Endodermal cell (in vitro differentiated cells): ENCODE measurements around the gene DNAAF1. TPM values are rescaled to one million over a fixed set of nuclear protein-coding genes. Genes with fewer than 3 reads are reported as not detected.

ENCODE experiments used
- DNase-seq: peaks from one replicate; pipeline ENCODE4 v3.0.0-alpha.2; 2017
- H3K27ac ChIP-seq: 2 replicates; pipeline ENCODE4 v1.5.1; 2013; ENCODE audit warnings: mild to moderate bottlenecking, low read depth, low read length, moderate library complexity
- H3K27me3 ChIP-seq: 2 replicates; pipeline ENCODE4 v1.6.1; 2013; ENCODE audit warnings: mild to moderate bottlenecking, low read length, moderate library complexity; ENCODE audit not compliant: insufficient read depth, control insufficient read depth, poor library complexity, severe bottlenecking
- H3K36me3 ChIP-seq: 2 replicates; pipeline ENCODE4 v1.7.0; 2013; ENCODE audit warnings: mild to moderate bottlenecking, low read length, moderate library complexity; ENCODE audit not compliant: control insufficient read depth, insufficient read depth
- H3K4me1 ChIP-seq: one replicate; pipeline ENCODE4 v1.7.0; 2013; ENCODE audit warnings: low read length; ENCODE audit not compliant: control insufficient read depth, insufficient read depth
- H3K4me3 ChIP-seq: 2 replicates; pipeline ENCODE4 v1.5.1; 2013; ENCODE audit warnings: mild to moderate bottlenecking, low read length, moderate library complexity
- H3K9ac ChIP-seq: 2 replicates; pipeline ENCODE4 v1.6.1; 2013; ENCODE audit warnings: mild to moderate bottlenecking, low read length, moderate library complexity; ENCODE audit not compliant: poor library complexity, severe bottlenecking; ENCODE audit errors: extremely low read depth
- H3K9me3 ChIP-seq: 2 replicates; pipeline ENCODE4 v1.6.1; 2013; ENCODE audit warnings: mild to moderate bottlenecking, low read length, moderate library complexity; ENCODE audit not compliant: control insufficient read depth
- H3K27ac Mint-ChIP-seq: 2 replicates; pipeline ENCODE4 v1.8.0; 2020; ENCODE audit warnings: mixed read lengths
- H3K27me3 Mint-ChIP-seq: 2 replicates; pipeline ENCODE4 v1.8.0; 2021; ENCODE audit warnings: mild to moderate bottlenecking, mixed read lengths; ENCODE audit not compliant: insufficient read depth
- H3K36me3 Mint-ChIP-seq: 2 replicates; pipeline ENCODE4 v1.8.0; 2020; ENCODE audit warnings: low read depth, mixed read lengths
- H3K4me1 Mint-ChIP-seq: 2 replicates; pipeline ENCODE4 v1.8.0; 2020; ENCODE audit warnings: mixed read lengths
- H3K4me3 Mint-ChIP-seq: 2 replicates; pipeline ENCODE4 v1.8.0; 2020; ENCODE audit warnings: mild to moderate bottlenecking, moderate library complexity, mixed read lengths
- H3K9me3 Mint-ChIP-seq: 2 replicates; pipeline ENCODE4 v1.8.0; 2020; ENCODE audit warnings: mild to moderate bottlenecking, mixed read lengths
- CTCF ChIP-seq: fragments of 200-600 bp; sonication (generic); conservative IDR thresholded peaks from 2 replicates; pipeline ENCODE4 v1.5.0; 2021; ENCODE audit warnings: antibody characterized with exemption, mild to moderate bottlenecking
- WGBS, 2 experiments: methylation state at CpG; one replicate each; pipeline versions ENCODE4 v1.1.5 to v1.1.7; 2013; ENCODE audit warnings: missing lambda C conversion rate in 2 of 2, mixed read lengths in 1 of 2; ENCODE audit not compliant: insufficient coverage in 1 of 2, insufficient read length in 1 of 2; 5-methylcytosine and 5-hydroxymethylcytosine counted together
- total RNA-seq, 2 donors: library from RNA; stranded (reverse); fragmentation: NEBNext Ultra II Directional in 1 of 2; extraction: Animal tissue kit (Norgen Biotek cat#: 25700) in 1 of 2; gene quantifications; 2 replicates in 1 of 2; 3 replicates in 1 of 2; pipeline ENCODE4 v1.2.1, GENCODE V29; 2021

Gene DNAAF1
- total RNA-seq, 2 donors from 2014 or later: 0.59 to 0.66 TPM

DNA sequence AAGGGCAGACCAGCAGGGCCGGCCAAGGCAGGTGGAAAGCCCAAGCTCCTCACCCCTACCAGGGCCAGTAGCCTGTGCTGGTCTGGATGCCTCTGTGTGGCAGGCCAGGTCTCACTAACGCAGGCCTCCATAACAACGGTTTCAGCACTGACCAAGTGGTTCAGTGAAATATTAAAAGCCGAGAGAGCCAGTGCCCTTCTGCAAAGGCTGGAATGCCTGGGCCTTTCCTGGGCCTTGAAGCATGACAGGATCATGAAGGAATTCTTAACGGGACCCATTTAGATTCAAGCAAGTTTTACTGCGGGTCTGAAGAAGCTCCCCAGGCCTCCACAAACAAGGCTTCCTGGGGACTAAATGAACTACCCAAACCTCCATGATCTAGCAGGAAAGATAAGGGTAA lies 62.1 kb downstream of the DNAAF1 start:
- H3K27ac Mint-ChIP-seq: peak overlapping the region; percentile 68
- H3K4me3 ChIP-seq: no peak overlapping the region
- TF ChIP-seq CTCF: no peak

GRCh38 chr16:84207879-84208278 lies 62.8 kb downstream of the DNAAF1 start:
- Mint-ChIP-seq H3K4me3 (no peak overlapping the region), H3K27ac (peak overlapping the region; percentile 64), H3K27me3 (no peaks in the 10 kb centered on the region)

More for the DNA sequence above, 62.1 kb downstream of the DNAAF1 start:
- DNase-seq: no peak
- Histone ChIP-seq H3K9me3 (no peaks in the 10 kb centered on the region), H3K27me3 (no peaks in the 10 kb centered on the region), H3K9ac (no peak overlapping the region), H3K27ac (no peak overlapping the region), H3K36me3 (no peaks in the 10 kb centered on the region), H3K4me1 (peaks cover 22% of the 10 kb centered on the region)
- Mint-ChIP-seq H3K36me3 (no peaks in the 10 kb centered on the region), H3K27me3 (no peaks in the 10 kb centered on the region), H3K9me3 (peaks cover 4% of the 10 kb centered on the region), H3K4me3 (no peak overlapping the region), H3K4me1 (peaks cover 19% of the 10 kb centered on the region)
- WGBS, 2 experiments: 57 to 77% methylated on average over 4 to 6 of the region's 6 CpGs

DNA sequence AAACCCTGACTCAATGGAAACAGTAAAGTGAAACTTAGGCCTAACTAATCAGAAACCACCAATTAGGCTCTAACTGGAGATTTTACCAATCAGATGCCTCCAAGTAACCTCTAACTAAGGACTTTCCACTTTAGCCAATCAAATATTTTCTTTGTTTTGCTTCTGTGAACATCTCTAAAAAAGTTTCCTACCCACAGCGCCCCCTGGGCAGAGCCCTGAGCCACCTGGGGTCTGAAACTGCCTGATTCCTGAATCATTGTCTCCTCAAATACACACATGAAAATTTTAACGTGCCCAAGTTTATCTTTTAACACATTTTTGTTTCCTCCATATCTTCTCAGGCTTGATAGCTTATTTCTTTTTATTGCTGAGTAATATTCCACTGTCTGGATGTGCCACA lies 64.9 kb downstream of the DNAAF1 start:
- Mint-ChIP-seq H3K9me3 (no peaks in the 10 kb centered on the region), H3K27ac (no peak overlapping the region), H3K27me3 (no peaks in the 10 kb centered on the region), H3K4me1 (peaks cover 19% of the 10 kb centered on the region), H3K36me3 (no peaks in the 10 kb centered on the region), H3K4me3 (no peak overlapping the region)
- 71 to 82% methylated on average over 2 of the region's 2 CpGs for WGBS, 2 experiments
- DNase-seq: no peak
- TF ChIP-seq CTCF: peak; percentile 38
- peaks cover 22% of the 10 kb centered on the region for H3K4me1 ChIP-seq
- no peaks in the 10 kb centered on the region for H3K27me3 ChIP-seq
- no peaks in the 10 kb centered on the region for H3K36me3 ChIP-seq
- no peak overlapping the region for H3K27ac ChIP-seq
- H3K9ac ChIP-seq: no peak overlapping the region
- H3K9me3 ChIP-seq: no peaks in the 10 kb centered on the region
- H3K4me3 ChIP-seq: no peak overlapping the region

More at GRCh38 chr16:84207879-84208278, 62.8 kb downstream of the DNAAF1 start:
- Histone ChIP-seq H3K9ac (no peak overlapping the region), H3K9me3 (no peaks in the 10 kb centered on the region), H3K27ac (no peak overlapping the region), H3K4me1 (peaks cover 22% of the 10 kb centered on the region), H3K4me3 (no peak overlapping the region), H3K27me3 (no peaks in the 10 kb centered on the region), H3K36me3 (no peaks in the 10 kb centered on the region)
- WGBS, 2 experiments: 66 to 81% methylated on average over 8 of the region's 8 CpGs
- peak; percentile 63 for DNase-seq
- TF ChIP-seq CTCF: peak; percentile 12
- no peaks in the 10 kb centered on the region for H3K36me3 Mint-ChIP-seq
- peaks cover 19% of the 10 kb centered on the region for H3K4me1 Mint-ChIP-seq
- peaks cover 4% of the 10 kb centered on the region for H3K9me3 Mint-ChIP-seq
